Activated T-cell treated with anti-CD3 and anti-CD28 coated beads, Interleukin-2, amount 50 U/mL, for 4 hours (primary cell): ENCODE results near the gene TRPC6. TPM values are rescaled to one million over a fixed set of nuclear protein-coding genes. Genes with fewer than 3 reads are reported as not detected.

Source experiments
- ATAC-seq, 2 donors: fragments of 200-7000 bp; cut with Tn5 transposase; one replicate each; pipeline ENCODE4 v1.10.0; 2021
- DNase-seq: peaks from one replicate; pipeline ENCODE4 v3.0.0-alpha.2; 2020
- H3K27me3 Mint-ChIP-seq: one replicate; pipeline ENCODE4 v1.8.0; 2021; ENCODE audit warnings: low read depth, mixed read lengths
- H3K36me3 Mint-ChIP-seq: one replicate; pipeline ENCODE4 v1.8.0; 2022; ENCODE audit warnings: mixed read lengths; ENCODE audit not compliant: insufficient read depth
- H3K4me1 Mint-ChIP-seq: one replicate; pipeline ENCODE4 v1.8.0; 2021; ENCODE audit warnings: low read depth, mixed read lengths
- H3K4me3 Mint-ChIP-seq: one replicate; pipeline ENCODE4 v1.8.0; 2021; ENCODE audit warnings: mild to moderate bottlenecking, moderate library complexity, mixed read lengths
- H3K9me3 Mint-ChIP-seq: one replicate; pipeline ENCODE4 v1.8.0; 2021; ENCODE audit warnings: mixed read lengths
- total RNA-seq, 3 donors: library from RNA; stranded (reverse); gene quantifications; one replicate each; pipeline ENCODE4 v1.2.1, GENCODE V29; 2021

The TRPC6 gene
- total RNA-seq, result not detected

DNA sequence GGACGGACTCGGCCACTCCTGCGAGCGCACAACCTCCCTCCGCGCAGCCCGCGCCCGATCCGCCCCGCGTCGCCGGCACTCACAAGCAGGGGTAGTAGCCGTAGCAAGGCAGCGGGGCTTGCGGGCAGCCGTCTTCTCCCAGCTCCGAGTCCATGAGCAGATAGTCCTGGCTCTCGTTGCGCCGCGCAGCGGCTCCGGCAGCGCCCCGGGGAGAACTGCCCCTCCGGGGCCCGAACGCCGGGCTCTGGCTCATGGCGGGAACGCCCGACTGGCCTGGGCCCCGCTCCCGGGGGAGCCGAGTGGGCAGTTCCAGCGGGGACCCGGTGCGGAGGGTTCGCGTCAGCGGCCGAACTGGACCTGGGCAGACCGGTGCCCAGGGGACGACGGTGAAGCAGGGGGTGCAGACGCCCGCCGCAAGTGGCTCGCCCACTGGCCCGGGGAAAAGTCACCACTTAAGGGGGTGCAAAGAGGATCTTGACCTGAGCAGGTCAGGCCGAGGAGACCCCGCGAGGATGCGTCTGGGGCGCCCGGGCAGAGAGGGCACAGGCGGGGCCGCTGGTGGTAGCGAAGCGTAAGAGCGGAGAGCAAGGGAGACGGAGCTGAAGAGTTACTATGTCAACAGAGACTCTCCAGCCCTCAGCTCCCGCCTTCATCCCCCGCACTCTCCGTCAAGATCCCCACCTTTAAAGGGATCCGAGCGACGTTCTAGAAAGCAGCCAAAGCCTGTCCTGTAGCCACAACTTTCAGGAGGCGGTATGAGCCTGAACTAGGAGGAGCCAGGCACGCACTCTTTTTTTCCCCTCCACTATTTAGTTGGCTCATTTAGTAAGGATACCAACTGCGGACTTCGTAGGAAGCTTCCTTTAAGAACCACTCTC, at the start of gene TRPC6:
Gene TRPC6 (minus strand): TSS at position 757 of the 878 bp plus-strand sequence. CDS start 504 bp downstream, at position 253.
- Mint-ChIP-seq H3K27me3 (peaks cover 17% of the 10 kb centered on the region), H3K9me3 (peaks cover 6% of the 10 kb centered on the region), H3K4me1 (no peaks in the 10 kb centered on the region), H3K4me3 (no peak within 1 kb of the TSS), H3K36me3 (no peaks in the 10 kb centered on the region)
- ATAC-seq, result no peak
- DNase-seq, result no peak

- Mint-ChIP-seq H3K36me3 (no peaks in the 10 kb centered on the region), H3K27me3 (no peaks in the 10 kb centered on the region), H3K4me3 (no peak overlapping the region), H3K4me1 (no peaks in the 10 kb centered on the region), H3K9me3 (no peaks in the 10 kb centered on the region)
- no peak for ATAC-seq
- DNase-seq, result no peak
Observed at GRCh38 chr11:101620026-101620425, 36.2 kb upstream of the TRPC6 start.

DNA sequence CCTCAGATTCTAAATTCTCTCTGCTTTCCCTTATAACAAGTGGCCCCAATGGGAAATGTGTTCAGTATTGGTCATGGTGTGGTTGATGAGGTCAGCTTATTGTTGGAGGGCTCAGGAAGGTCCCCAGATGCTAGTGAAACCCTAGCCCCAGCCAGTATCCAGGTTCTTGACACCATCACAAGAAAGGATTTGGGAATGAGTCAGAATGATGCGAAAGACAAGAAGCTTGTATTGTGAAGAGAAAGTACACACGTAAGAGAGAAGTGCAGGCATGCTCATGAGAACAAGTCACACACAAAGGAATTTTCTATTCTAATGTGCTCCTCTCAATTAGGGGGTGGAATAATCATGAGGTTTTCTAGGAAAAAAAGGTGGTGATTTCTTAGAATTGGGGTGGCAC, 34.9 kb upstream of the TRPC6 start:
- Mint-ChIP-seq H3K4me1 (no peaks in the 10 kb centered on the region), H3K9me3 (no peaks in the 10 kb centered on the region), H3K36me3 (no peaks in the 10 kb centered on the region), H3K27me3 (no peaks in the 10 kb centered on the region), H3K4me3 (no peak overlapping the region)
- DNase-seq, result no peak
- ATAC-seq, result no peak

- no peaks in the 10 kb centered on the region for H3K9me3 Mint-ChIP-seq
- no peak for ATAC-seq
- no peaks in the 10 kb centered on the region for H3K27me3 Mint-ChIP-seq
- no peaks in the 10 kb centered on the region for H3K4me1 Mint-ChIP-seq
- H3K36me3 Mint-ChIP-seq, result no peaks in the 10 kb centered on the region
- H3K4me3 Mint-ChIP-seq, result no peak overlapping the region
- DNase-seq, result no peak
Observed at GRCh38 chr11:101617735-101618332, 34.0 kb upstream of the TRPC6 start.

- Mint-ChIP-seq H3K36me3 (no peaks in the 10 kb centered on the region), H3K4me3 (no peak overlapping the region), H3K9me3 (peaks cover 4% of the 10 kb centered on the region), H3K4me1 (no peaks in the 10 kb centered on the region), H3K27me3 (no peaks in the 10 kb centered on the region)
- DNase-seq (no peak), ATAC-seq (no peak)
Observed at GRCh38 chr11:101612481-101612880, 28.7 kb upstream of the TRPC6 start.

DNA sequence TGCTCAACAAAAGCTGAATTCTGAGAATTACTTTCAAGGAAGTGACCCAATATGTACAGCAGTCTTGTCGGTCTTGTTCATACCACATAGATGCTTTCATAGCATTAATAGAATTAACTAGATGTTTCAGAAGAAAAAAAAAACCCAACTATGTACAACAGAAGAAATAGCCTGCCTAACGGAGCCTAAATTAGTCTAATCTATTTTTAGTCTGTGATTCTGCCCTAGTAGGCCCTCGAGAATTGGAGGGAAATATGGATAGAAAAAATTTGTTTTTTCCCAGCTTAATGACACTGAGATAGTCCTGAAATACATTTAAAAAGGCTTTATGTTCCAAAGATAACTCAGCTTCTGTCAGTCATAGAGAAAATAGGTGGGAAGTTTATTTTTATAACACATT, 17.1 kb upstream of the TRPC6 start:
- no peaks in the 10 kb centered on the region for H3K4me1 Mint-ChIP-seq
- no peak overlapping the region for H3K4me3 Mint-ChIP-seq
- no peak for ATAC-seq
- H3K27me3 Mint-ChIP-seq, result no peaks in the 10 kb centered on the region
- DNase-seq, result no peak
- no peaks in the 10 kb centered on the region for H3K36me3 Mint-ChIP-seq
- H3K9me3 Mint-ChIP-seq, result peaks cover 2% of the 10 kb centered on the region

DNA sequence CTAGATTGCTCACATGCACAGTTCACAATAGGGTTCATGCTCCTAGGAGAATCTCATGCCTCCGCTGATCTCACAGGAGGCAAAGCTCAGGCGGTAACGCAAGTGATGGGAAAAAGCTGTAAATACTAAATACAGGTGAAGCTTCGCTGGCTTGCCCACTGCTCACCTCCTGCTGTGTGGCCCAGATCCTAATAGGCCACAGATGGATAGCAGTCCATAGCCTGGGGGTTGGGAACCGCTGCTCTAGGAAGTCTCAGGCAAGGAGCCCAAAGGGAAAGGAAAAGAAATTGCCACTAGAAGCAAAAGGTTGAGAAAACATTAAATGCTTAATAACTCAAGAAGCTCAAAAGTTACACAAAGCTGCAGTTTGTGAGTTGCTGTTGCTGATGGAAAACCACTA, 3.2 kb upstream of the TRPC6 start:
- ATAC-seq (no peak), DNase-seq (no peak)
- H3K4me1 Mint-ChIP-seq, result no peaks in the 10 kb centered on the region
- H3K9me3 Mint-ChIP-seq, result no peaks in the 10 kb centered on the region
- H3K4me3 Mint-ChIP-seq, result no peak overlapping the region
- no peaks in the 10 kb centered on the region for H3K36me3 Mint-ChIP-seq
- H3K27me3 Mint-ChIP-seq, result peaks cover 17% of the 10 kb centered on the region

DNA sequence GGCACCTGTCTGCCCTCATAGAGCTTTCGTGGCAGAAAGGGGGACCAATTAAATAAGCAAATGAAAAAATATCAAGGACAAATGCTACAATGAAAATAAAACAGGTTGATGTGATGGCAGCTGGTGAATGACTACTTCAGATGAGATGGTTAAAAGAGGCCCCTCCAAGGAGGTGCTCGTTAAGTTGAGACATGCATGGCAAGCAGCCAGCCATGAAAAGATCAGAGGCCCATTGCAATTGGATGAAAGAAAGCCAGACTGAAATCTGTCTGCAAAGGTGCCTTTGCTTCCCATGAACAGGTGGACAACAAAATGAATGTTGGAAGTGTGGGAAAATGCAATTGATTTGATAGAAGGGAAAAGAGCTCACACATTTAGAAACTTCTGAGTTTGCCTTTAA, 848 bp upstream of the TRPC6 start:
- Mint-ChIP-seq H3K36me3 (no peaks in the 10 kb centered on the region), H3K4me3 (no peak overlapping the region), H3K9me3 (peaks cover under 1% of the 10 kb centered on the region), H3K27me3 (peaks cover 17% of the 10 kb centered on the region), H3K4me1 (no peaks in the 10 kb centered on the region)
- no peak for DNase-seq
- ATAC-seq, result no peak

- Mint-ChIP-seq H3K27me3 (peaks cover 17% of the 10 kb centered on the region), H3K4me1 (no peaks in the 10 kb centered on the region), H3K36me3 (no peaks in the 10 kb centered on the region), H3K4me3 (no peak overlapping the region), H3K9me3 (peaks cover 6% of the 10 kb centered on the region)
- DNase-seq, result no peak
- ATAC-seq, result no peak
Observed at GRCh38 chr11:101584129-101584515, 315 bp upstream of the TRPC6 start.

GRCh38 chr11:101582989-101583250, 887 bp downstream of the TRPC6 start:
- no peak for ATAC-seq
- DNase-seq, result no peak
- Mint-ChIP-seq H3K27me3 (peaks cover 17% of the 10 kb centered on the region), H3K4me3 (no peak overlapping the region), H3K4me1 (no peaks in the 10 kb centered on the region), H3K36me3 (no peaks in the 10 kb centered on the region), H3K9me3 (peaks cover 7% of the 10 kb centered on the region)

GRCh38 chr11:101582236-101582988, 1.4 kb downstream of the TRPC6 start:
- peaks cover 17% of the 10 kb centered on the region for H3K27me3 Mint-ChIP-seq
- no peaks in the 10 kb centered on the region for H3K4me1 Mint-ChIP-seq
- H3K9me3 Mint-ChIP-seq, result peaks cover 9% of the 10 kb centered on the region
- ATAC-seq (no peak), DNase-seq (no peak)
- H3K4me3 Mint-ChIP-seq, result no peak overlapping the region
- no peaks in the 10 kb centered on the region for H3K36me3 Mint-ChIP-seq

- DNase-seq (no peak), ATAC-seq (no peak)
- Mint-ChIP-seq H3K4me1 (no peaks in the 10 kb centered on the region), H3K36me3 (no peaks in the 10 kb centered on the region), H3K27me3 (peaks cover 2% of the 10 kb centered on the region), H3K4me3 (no peak overlapping the region), H3K9me3 (peaks cover 12% of the 10 kb centered on the region)
Observed at GRCh38 chr11:101577461-101577860, 6.3 kb downstream of the TRPC6 start.

DNA sequence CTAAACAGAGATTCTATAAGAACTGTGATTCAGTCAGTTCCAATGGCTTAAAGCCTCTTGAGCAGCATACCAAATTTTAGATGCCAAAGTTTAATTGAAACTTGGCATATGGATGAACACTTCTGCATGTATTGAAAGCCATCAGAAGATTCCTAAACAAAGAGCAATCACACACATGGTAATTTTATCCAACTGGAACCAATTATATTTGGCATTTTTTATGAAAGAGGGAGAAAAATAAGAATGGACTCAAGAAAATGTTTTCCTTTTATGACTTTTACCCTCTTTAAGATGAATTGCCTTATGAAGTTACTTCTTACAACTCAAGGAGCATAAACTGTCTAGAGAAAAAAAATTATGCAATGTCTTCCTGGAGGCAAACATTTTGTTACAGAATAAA, 7.4 kb downstream of the TRPC6 start:
- no peaks in the 10 kb centered on the region for H3K36me3 Mint-ChIP-seq
- no peak for ATAC-seq
- H3K4me1 Mint-ChIP-seq, result no peaks in the 10 kb centered on the region
- DNase-seq, result no peak
- H3K27me3 Mint-ChIP-seq, result no peaks in the 10 kb centered on the region
- H3K4me3 Mint-ChIP-seq, result no peak overlapping the region
- peaks cover 12% of the 10 kb centered on the region for H3K9me3 Mint-ChIP-seq

- DNase-seq (no peak), ATAC-seq (no peak)
- H3K27me3 Mint-ChIP-seq, result no peaks in the 10 kb centered on the region
- H3K4me3 Mint-ChIP-seq, result no peak overlapping the region
- no peaks in the 10 kb centered on the region for H3K4me1 Mint-ChIP-seq
- H3K36me3 Mint-ChIP-seq, result no peaks in the 10 kb centered on the region
- H3K9me3 Mint-ChIP-seq, result peaks cover 18% of the 10 kb centered on the region
Observed at GRCh38 chr11:101574886-101575285, 8.9 kb downstream of the TRPC6 start.

DNA sequence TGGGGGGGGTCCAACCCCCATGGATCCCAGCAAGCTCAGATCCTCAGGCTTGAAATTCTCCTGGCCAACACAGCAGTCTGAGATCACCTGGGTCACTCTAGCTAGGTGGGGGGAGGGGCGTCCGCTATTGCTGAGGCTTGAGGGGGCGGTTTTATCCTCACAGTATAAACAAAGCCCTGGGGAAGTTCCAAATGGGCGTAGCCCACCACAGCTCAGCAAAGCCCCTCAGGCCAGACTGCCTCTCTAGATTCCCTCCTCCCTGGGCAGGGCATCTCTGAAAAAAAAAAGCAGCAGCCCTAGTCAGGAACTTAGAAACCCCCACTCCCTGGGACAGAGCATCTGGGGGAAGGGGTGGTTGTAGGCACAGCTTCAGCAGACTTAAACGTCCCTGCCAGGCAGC, 16.7 kb downstream of the TRPC6 start:
- no peaks in the 10 kb centered on the region for H3K27me3 Mint-ChIP-seq
- DNase-seq (no peak), ATAC-seq (no peak)
- H3K4me3 Mint-ChIP-seq, result no peak overlapping the region
- peaks cover 19% of the 10 kb centered on the region for H3K9me3 Mint-ChIP-seq
- H3K4me1 Mint-ChIP-seq, result no peaks in the 10 kb centered on the region
- H3K36me3 Mint-ChIP-seq, result no peaks in the 10 kb centered on the region
